Fibroblast of lung (primary cell): Measurements from ENCODE around the gene MRPL37. TPM values are rescaled to one million over a fixed set of nuclear protein-coding genes. Genes with fewer than 3 reads are reported as not detected.

Experiments used
- DNase-seq, 2 donors: peaks; one replicate each; pipeline versions ENCODE4 v3.0.0 to v3.0.0-alpha.2; 2010; ENCODE audit warnings: low read depth in 2 of 2
- H2AFZ ChIP-seq: 2 replicates; pipeline ENCODE4 v1.5.1; 2012; ENCODE audit warnings: low read length, control low read depth, inconsistent platforms
- H3K27ac ChIP-seq: 2 replicates; pipeline ENCODE4 v1.5.1; 2011; ENCODE audit warnings: low read length, control low read depth; ENCODE audit not compliant: insufficient read depth
- H3K27me3 ChIP-seq: 2 replicates; pipeline ENCODE4 v1.5.1; 2011; ENCODE audit warnings: mild to moderate bottlenecking, low read length; ENCODE audit not compliant: control insufficient read depth, insufficient read depth
- H3K36me3 ChIP-seq: 2 replicates; pipeline ENCODE4 v1.5.1; 2011; ENCODE audit warnings: low read length; ENCODE audit not compliant: control insufficient read depth, insufficient read depth
- H3K4me1 ChIP-seq: 2 replicates; pipeline ENCODE4 v1.5.1; 2011; ENCODE audit warnings: low read length; ENCODE audit not compliant: control insufficient read depth, insufficient read depth; ENCODE audit errors: extremely low read depth
- H3K4me2 ChIP-seq: 2 replicates; pipeline ENCODE4 v1.5.1; 2011; ENCODE audit warnings: low read length, control low read depth; ENCODE audit not compliant: insufficient read depth; ENCODE audit errors: extremely low read depth
- H3K4me3 ChIP-seq, 4 experiments: fragments of 200-600 bp in 1 of 4; sonication (generic) in 1 of 4; replicated peaks in 1 of 4; 2 replicates each; pipeline ENCODE4 v1.5.1; 2011 to 2016; ENCODE audit warnings: low read length in 4 of 4, low read depth in 3 of 4, mild to moderate bottlenecking in 3 of 4, control low read depth in 2 of 4, inconsistent platforms in 1 of 4, mixed read lengths in 1 of 4; ENCODE audit not compliant: insufficient read depth in 1 of 4; ENCODE audit errors: control extremely low read depth in 1 of 4
- H3K79me2 ChIP-seq: 2 replicates; pipeline ENCODE4 v1.5.1; 2012; ENCODE audit warnings: mild to moderate bottlenecking, low read length, inconsistent platforms; ENCODE audit not compliant: control insufficient read depth, insufficient read depth
- H3K9ac ChIP-seq: 2 replicates; pipeline ENCODE4 v1.5.1; 2011; ENCODE audit warnings: mild to moderate bottlenecking, low read length, control low read depth; ENCODE audit not compliant: insufficient read depth
- H3K9me3 ChIP-seq: 2 replicates; pipeline ENCODE4 v1.5.1; 2012; ENCODE audit warnings: low read depth, low read length; ENCODE audit not compliant: control insufficient read depth, insufficient read depth
- H4K20me1 ChIP-seq: 2 replicates; pipeline ENCODE4 v1.5.1; 2011; ENCODE audit warnings: low read length; ENCODE audit not compliant: control insufficient read depth, insufficient read depth; ENCODE audit errors: extremely low read depth
- CTCF ChIP-seq, 2 donors: IDR thresholded peaks in 1 of 2; conservative IDR thresholded peaks in 1 of 2; 1 replicate in 1 of 2; 2 replicates in 1 of 2; pipeline ENCODE4 v1.5.1; 2011 to 2012; ENCODE audit warnings: low read length in 2 of 2, control low read depth in 1 of 2, inconsistent platforms in 1 of 2, low read depth in 1 of 2, mild to moderate bottlenecking in 1 of 2
- EZH2 ChIP-seq: IDR thresholded peaks from 2 replicates; pipeline ENCODE4 v1.5.1; 2012; ENCODE audit warnings: low read length, control low read depth, mild to moderate bottlenecking; ENCODE audit errors: missing control alignments
- polyA plus RNA-seq, 2 donors: library from polyadenylated mRNA; depleted of rRNA in 1 of 2; stranded (reverse) in 1 of 2; unstranded in 1 of 2; fragments of >200 nt; gene quantifications; 2 replicates each; pipeline ENCODE4 v1.2.1, GENCODE V29; 2011 to 2012; ENCODE audit warnings: missing spikeins in 1 of 2
- total RNA-seq: library from RNA; depleted of rRNA; stranded (reverse); fragments of >200 nt; gene quantifications from 2 replicates; pipeline ENCODE4 v1.2.1, GENCODE V29; 2014

MRPL37 gene
- total and polyA plus RNA-seq, 2 donors (not counting 1 experiment from before 2014, with no cell fraction given): 21.7 to 43.6 TPM

DNA sequence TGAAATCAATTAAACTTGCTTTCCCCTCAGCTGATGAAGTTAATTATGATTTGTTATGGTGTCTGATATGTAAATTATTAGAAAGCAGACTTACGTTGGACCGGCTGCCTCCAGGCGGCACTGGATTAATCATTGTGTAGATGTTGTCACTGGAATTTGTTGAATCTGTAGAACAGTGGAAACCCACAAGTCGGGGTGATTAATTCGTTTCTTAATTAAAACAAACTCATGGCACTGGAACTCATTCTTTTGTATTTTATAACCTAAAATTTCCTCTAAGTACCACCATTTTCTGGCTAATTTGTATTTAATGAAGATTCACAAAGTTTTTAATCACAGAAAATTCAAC lies 39.0 kb downstream of the MRPL37 start:
- no peak overlapping the region for H3K4me2 ChIP-seq

GRCh38 chr1:54239631-54240031 lies 39.7 kb downstream of the MRPL37 start:
- H3K9me3 ChIP-seq: no peaks in the 10 kb centered on the region
- no peak overlapping the region for H3K27ac ChIP-seq
- H3K4me3 ChIP-seq: no peak overlapping the region
- H3K27me3 ChIP-seq: no peaks in the 10 kb centered on the region
- H3K79me2 ChIP-seq: no peaks in the 10 kb centered on the region
- H2AFZ ChIP-seq: no peak overlapping the region
- no peaks in the 10 kb centered on the region for H3K4me1 ChIP-seq
- H4K20me1 ChIP-seq: no peaks in the 10 kb centered on the region
- peaks cover 4% of the 10 kb centered on the region for H3K36me3 ChIP-seq
- DNase-seq: peak in 1 of 2 donors; percentile 80
- H3K4me2 ChIP-seq: no peak overlapping the region
- TF ChIP-seq EZH2 (no peak), CTCF (conservative IDR thresholded peaks at IDR 0.05 in 1 of 2, IDR thresholded peaks at IDR 0.05 in 1 of 2; ENCODE audit: low read depth in 1 of 2, low read length in 2 of 2) (no peak)
- H3K9ac ChIP-seq: no peak overlapping the region

More for the DNA sequence above, 39.0 kb downstream of the MRPL37 start:
- Histone ChIP-seq H3K27ac (no peak overlapping the region), H3K79me2 (no peaks in the 10 kb centered on the region), H3K4me1 (no peaks in the 10 kb centered on the region), H3K9ac (no peak overlapping the region), H3K36me3 (peaks cover 4% of the 10 kb centered on the region), H3K9me3 (no peaks in the 10 kb centered on the region), H2AFZ (no peak overlapping the region), H3K4me3 (no peak overlapping the region), H3K27me3 (no peaks in the 10 kb centered on the region), H4K20me1 (no peaks in the 10 kb centered on the region)
- no peak for TF ChIP-seq CTCF (conservative IDR thresholded peaks at IDR 0.05 in 1 of 2, IDR thresholded peaks at IDR 0.05 in 1 of 2; ENCODE audit: low read depth in 1 of 2, low read length in 2 of 2)
- DNase-seq: peak in 1 of 2 donors; percentile 73

- Histone ChIP-seq H3K27me3 (no peaks in the 10 kb centered on the region), H3K9ac (no peak overlapping the region), H3K36me3 (peaks cover 4% of the 10 kb centered on the region), H3K4me2 (no peak overlapping the region), H3K9me3 (no peaks in the 10 kb centered on the region), H4K20me1 (no peaks in the 10 kb centered on the region), H3K79me2 (no peaks in the 10 kb centered on the region), H3K4me1 (no peaks in the 10 kb centered on the region), H2AFZ (no peak overlapping the region), H3K4me3 (no peak overlapping the region), H3K27ac (no peak overlapping the region)
- no peak for TF ChIP-seq CTCF (conservative IDR thresholded peaks at IDR 0.05 in 1 of 2, IDR thresholded peaks at IDR 0.05 in 1 of 2; ENCODE audit: low read depth in 1 of 2, low read length in 2 of 2)
- no peak for TF ChIP-seq EZH2
- DNase-seq: no peak
Observed at GRCh38 chr1:54240741-54241335, 40.9 kb downstream of the MRPL37 start.
